Upper lobe of left lung (tissue), 4 donors: ENCODE results near the gene STX17.

Experiments used
- EP300 ChIP-seq, 4 donors: sonication (generic); formaldehyde crosslinking; IDR thresholded peaks; one replicate each; pipeline ENCODE4 v1.5.1; 2017; ENCODE audit warnings: antibody characterized with exemption in 4 of 4, control low read depth in 2 of 4
- POLR2A ChIP-seq, 4 donors: fragments of 450-650 bp; IDR thresholded peaks; one replicate each; pipeline ENCODE4 v1.5.1; 2016 to 2017; ENCODE audit warnings: antibody characterized with exemption in 4 of 4, mild to moderate bottlenecking in 2 of 4
- POLR2AphosphoS5 ChIP-seq, 2 donors: sonication (generic); formaldehyde crosslinking; IDR thresholded peaks; one replicate each; pipeline ENCODE4 v1.5.1; 2017; ENCODE audit warnings: antibody characterized with exemption in 2 of 2
- TF ChIP-seq, protein P1 (sequence below), 6 experiments: fragments of 450-650 bp in 4 of 6; fragments of 200-600 bp in 2 of 6; sonication (generic) in 2 of 6; IDR thresholded peaks; one replicate each; pipeline ENCODE4 v1.5.1; 2016 to 2019; ENCODE audit warnings: antibody characterized with exemption in 6 of 6

DNA sequence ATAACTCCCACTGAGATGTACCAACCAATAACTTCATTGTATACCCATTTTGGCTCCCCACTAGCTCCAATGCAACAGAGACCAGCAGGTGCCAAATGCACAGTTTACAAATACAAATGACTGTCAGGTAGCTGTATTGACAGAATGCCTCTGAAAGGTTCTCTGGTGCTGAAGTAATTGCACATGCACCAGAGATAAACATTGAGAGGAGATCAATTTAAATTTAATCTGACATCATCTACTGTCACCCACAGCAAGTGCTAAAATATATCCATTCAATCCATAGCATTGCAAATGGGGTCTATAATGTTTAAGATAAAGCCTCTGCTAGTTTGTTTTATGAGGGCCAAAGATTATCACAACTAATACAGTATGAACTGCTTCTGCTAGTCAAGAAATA is 80.2 kb downstream of the STX17 start:
- TF ChIP-seq, protein P1, sequence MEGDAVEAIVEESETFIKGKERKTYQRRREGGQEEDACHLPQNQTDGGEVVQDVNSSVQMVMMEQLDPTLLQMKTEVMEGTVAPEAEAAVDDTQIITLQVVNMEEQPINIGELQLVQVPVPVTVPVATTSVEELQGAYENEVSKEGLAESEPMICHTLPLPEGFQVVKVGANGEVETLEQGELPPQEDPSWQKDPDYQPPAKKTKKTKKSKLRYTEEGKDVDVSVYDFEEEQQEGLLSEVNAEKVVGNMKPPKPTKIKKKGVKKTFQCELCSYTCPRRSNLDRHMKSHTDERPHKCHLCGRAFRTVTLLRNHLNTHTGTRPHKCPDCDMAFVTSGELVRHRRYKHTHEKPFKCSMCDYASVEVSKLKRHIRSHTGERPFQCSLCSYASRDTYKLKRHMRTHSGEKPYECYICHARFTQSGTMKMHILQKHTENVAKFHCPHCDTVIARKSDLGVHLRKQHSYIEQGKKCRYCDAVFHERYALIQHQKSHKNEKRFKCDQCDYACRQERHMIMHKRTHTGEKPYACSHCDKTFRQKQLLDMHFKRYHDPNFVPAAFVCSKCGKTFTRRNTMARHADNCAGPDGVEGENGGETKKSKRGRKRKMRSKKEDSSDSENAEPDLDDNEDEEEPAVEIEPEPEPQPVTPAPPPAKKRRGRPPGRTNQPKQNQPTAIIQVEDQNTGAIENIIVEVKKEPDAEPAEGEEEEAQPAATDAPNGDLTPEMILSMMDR (IDR thresholded peaks at IDR 0.05): no peak
- TF ChIP-seq POLR2A (IDR thresholded peaks at IDR 0.05) (no peak), POLR2AphosphoS5 (IDR thresholded peaks at IDR 0.05) (no peak), EP300 (IDR thresholded peaks at IDR 0.05) (no peak)
